Inferior parietal cortex (tissue), 1 donor: Measurements from ENCODE around the gene ZNF175.

Source experiments
- DNase-seq: peaks from one replicate; pipeline ENCODE4 v3.0.0-alpha.2; 2016; ENCODE audit errors: extremely low spot score

The ZNF175 gene

DNA sequence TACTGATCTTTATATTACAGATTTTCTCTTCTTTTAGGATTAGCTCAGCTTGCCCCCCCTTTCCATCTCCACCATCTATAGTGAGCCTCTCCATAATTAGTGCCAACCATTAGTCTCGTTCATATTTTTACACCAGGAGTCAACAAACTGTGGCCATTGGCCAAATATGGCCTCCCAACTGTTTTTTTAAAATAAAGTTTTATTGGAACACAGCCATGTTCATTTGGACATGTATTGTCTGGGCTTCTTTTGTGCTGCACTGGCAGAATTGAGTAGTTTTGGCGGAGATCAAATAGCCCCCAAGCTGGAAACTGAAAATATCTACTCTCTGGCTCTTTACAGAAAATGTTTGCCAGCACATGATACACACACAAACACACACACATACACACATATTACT, 18.4 kb downstream of the ZNF175 start:
- no peak for DNase-seq

GRCh38 chr19:51590441-51590840, 19.4 kb downstream of the ZNF175 start:
- DNase-seq = no peak

DNA sequence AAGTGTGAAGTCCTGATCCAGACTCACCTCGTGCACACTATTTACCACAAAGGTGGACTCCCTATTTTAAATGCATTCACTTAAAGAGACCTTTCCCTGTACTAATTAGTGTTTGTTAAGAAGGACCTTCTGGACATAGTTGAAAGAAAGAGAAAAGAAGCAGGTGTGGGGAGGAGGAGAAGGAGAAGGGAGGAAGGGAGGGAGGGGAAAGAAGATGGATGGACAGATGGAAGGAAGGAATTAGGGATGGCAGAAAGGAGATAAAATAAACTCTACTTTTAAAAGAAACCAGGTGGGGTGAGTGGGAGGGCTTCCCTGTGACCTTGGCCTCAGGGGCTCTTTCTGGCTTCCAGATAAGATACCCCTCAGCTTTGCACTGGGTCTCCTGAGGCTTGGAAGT, 21.4 kb downstream of the ZNF175 start:
- DNase-seq = no peak

GRCh38 chr19:51593138-51593890, 22.2 kb downstream of the ZNF175 start:
- DNase-seq = no peak

GRCh38 chr19:51593969-51594773, 23.1 kb downstream of the ZNF175 start:
- peak; percentile 99 for DNase-seq

- DNase-seq = no peak
These were observed 23.7 kb downstream of the ZNF175 start for GRCh38 chr19:51594774-51595109.

- DNase-seq = no peak
These were observed 24.4 kb downstream of the ZNF175 start for GRCh38 chr19:51595190-51596175.

- DNase-seq = no peak
These were observed 27.3 kb downstream of the ZNF175 start for GRCh38 chr19:51598159-51598915.

DNA sequence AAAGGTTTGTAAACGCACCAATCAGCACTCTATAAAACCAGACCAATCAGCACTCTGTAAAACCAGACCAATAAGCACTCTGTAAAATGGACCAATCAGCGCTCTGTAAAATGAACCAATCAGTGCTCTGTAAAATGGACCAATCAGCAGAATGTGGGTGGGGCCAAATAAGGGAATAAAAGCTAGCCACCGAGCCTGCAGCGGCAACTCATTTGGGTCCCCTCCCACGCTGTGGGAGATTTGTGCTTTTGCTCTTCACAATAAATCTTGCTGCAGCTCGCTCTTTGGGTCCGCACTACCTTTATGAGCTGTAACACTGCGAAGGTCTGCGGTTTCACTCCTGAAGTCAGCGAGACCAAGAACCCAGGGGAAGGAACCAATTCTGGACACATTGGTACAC, 28.0 kb downstream of the ZNF175 start:
- no peak for DNase-seq

- DNase-seq = no peak
These were observed 30.0 kb downstream of the ZNF175 start for GRCh38 chr19:51600940-51601580.

GRCh38 chr19:51602189-51602854, 31.2 kb downstream of the ZNF175 start:
- no peak for DNase-seq

- no peak for DNase-seq
These were observed 36.0 kb downstream of the ZNF175 start for GRCh38 chr19:51607077-51607476.

- peak; percentile 40 for DNase-seq
These were observed 37.0 kb downstream of the ZNF175 start for GRCh38 chr19:51607920-51608562.

DNA sequence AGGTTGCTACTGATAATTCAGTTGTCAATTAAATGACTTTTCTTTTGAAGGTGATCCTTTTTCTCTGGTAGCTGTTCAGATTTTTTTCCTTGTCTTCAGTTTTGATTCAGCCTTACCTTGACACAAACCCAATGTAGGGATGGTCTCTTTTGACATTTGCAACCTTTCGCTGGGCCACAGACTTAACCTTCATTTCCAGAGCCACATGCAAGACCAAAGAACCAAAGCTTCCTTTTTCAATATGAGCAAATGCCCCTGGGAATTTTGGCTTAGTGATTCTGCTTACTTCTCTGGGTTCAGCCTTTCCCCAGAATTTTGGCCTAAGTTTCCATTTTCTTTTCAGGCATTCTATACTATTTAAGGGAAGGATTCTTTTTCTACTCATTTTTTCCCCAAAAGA, 39.5 kb downstream of the ZNF175 start:
- no peak for DNase-seq

- no peak for DNase-seq
These were observed 43.7 kb downstream of the ZNF175 start for GRCh38 chr19:51614789-51615188.

GRCh38 chr19:51615991-51616390, 44.9 kb downstream of the ZNF175 start:
- no peak for DNase-seq

DNA sequence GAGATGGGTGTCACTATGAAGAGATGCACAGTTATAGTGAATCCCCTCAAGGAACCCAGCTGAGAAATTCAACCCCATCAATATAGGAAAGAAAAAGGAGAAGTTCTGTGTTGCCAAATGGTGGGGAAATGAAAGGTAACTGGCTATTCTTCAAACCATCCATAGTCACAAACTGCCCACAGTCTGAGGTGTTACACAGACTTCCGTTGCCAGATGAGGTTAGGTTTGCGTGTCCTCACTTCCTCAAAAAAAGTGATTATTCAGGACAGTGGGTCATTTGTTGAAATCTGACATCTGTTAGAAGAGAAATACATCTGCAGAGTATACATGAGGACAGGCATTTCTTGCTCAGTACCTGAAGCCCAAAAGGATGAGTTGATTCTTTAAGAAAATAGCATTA, 50.1 kb downstream of the ZNF175 start:
- no peak for DNase-seq

- no peak for DNase-seq
These were observed 55.6 kb downstream of the ZNF175 start for GRCh38 chr19:51626675-51627074.

DNA sequence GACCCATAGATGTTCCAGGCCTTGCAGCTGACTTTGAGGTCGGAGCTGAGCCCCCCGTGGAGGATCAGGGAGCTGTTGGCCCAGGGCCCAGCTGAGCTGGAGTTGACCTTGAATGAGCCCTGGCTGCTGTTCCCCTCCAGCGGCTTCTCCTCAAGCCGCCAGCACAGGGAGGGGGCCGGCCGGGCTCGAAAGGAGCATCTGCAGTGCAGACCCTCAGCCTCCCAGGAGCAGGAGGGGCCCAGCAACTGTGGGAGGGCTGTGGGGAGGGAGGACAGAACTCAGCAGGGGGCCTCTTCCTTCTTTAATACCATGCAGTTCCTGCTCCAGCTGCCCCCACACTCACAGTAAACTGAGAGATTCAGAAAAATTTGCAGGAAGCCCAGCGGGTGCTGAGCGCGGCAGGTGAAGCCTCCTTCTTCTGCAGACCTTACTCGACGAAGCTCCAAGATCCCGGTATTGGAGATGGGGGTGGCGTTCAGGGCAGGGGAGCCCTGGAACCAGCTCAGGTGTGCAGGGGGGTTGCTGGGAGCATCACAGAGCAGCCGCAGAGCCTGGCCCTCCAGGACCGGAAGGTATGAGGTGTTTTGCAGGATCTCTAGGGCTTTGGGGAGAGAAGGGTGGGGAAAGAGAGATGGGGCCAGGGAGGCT, 56.5 kb downstream of the ZNF175 start:
- no peak for DNase-seq
